HG02623 (cell line): ENCODE data around the gene CCL8.

ENCODE experiments used
- ATAC-seq: cut with Tn5 transposase; IDR thresholded peaks from one replicate; pipeline ENCODE4 v1.9.1; 2021; ENCODE audit warnings: moderate library complexity; ENCODE audit not compliant: unreplicated experiment

CCL8 gene

GRCh38 chr17:34366529-34367107 is 47.4 kb downstream of the CCL8 start:
- ATAC-seq = no peak

GRCh38 chr17:34367486-34368195 is 48.4 kb downstream of the CCL8 start:
- no peak for ATAC-seq

- no peak for ATAC-seq
Observed at GRCh38 chr17:34368196-34368945, 49.1 kb downstream of the CCL8 start.

GRCh38 chr17:34368946-34369500 is 49.8 kb downstream of the CCL8 start:
- no peak for ATAC-seq

- ATAC-seq = no peak
Observed at GRCh38 chr17:34369571-34369970, 50.3 kb downstream of the CCL8 start.

- ATAC-seq = no peak
Observed at GRCh38 chr17:34370376-34370996, 51.3 kb downstream of the CCL8 start.

GRCh38 chr17:34370997-34371395 is 51.8 kb downstream of the CCL8 start:
- no peak for ATAC-seq
